Liver (tissue), 3 donors: ENCODE measurements around the gene LCE2A.

Source experiments
- ATF3 ChIP-seq: IDR thresholded peaks from 2 replicates; pipeline ENCODE4 v1.6.1; 2016; ENCODE audit warnings: antibody characterized with exemption
- CTCF ChIP-seq: fragments of 150-350 bp; IDR thresholded peaks from 2 replicates; pipeline ENCODE4 v1.5.1; 2017; ENCODE audit warnings: improper control_type of control experiment, low read depth, low read length; ENCODE audit not compliant: missing input control
- EGR1 ChIP-seq, 2 donors: IDR thresholded peaks; 2 replicates each; pipeline ENCODE4 v1.6.1; 2016 to 2018; ENCODE audit warnings: antibody characterized with exemption in 2 of 2, low read depth in 2 of 2
- FOXA1 ChIP-seq: IDR thresholded peaks from 2 replicates; pipeline ENCODE4 v1.6.1; 2016; ENCODE audit warnings: antibody characterized with exemption
- GABPA ChIP-seq, 2 donors: IDR thresholded peaks in 1 of 2; conservative IDR thresholded peaks in 1 of 2; 2 replicates each; pipeline ENCODE4 v1.6.1; 2016; ENCODE audit warnings: antibody characterized with exemption in 2 of 2, mild to moderate bottlenecking in 1 of 2, moderate library complexity in 1 of 2
- JUND ChIP-seq, 2 donors: IDR thresholded peaks; 2 replicates each; pipeline ENCODE4 v1.6.1; 2016; ENCODE audit warnings: antibody characterized with exemption in 2 of 2
- MAX ChIP-seq: IDR thresholded peaks from 2 replicates; pipeline ENCODE4 v1.6.1; 2016; ENCODE audit warnings: antibody characterized with exemption
- RAD21 ChIP-seq, 2 donors: IDR thresholded peaks; 2 replicates each; pipeline ENCODE4 v1.6.1; 2016; ENCODE audit warnings: antibody characterized with exemption in 2 of 2, mild to moderate bottlenecking in 2 of 2
- RXRA ChIP-seq, 2 donors: IDR thresholded peaks; 2 replicates each; pipeline ENCODE4 v1.6.1; 2017 to 2018; ENCODE audit warnings: antibody characterized with exemption in 2 of 2, mild to moderate bottlenecking in 1 of 2
- SP1 ChIP-seq: IDR thresholded peaks from 2 replicates; pipeline ENCODE4 v1.6.1; 2018; ENCODE audit warnings: antibody characterized with exemption, mild to moderate bottlenecking
- TAF1 ChIP-seq: conservative IDR thresholded peaks from 2 replicates; pipeline ENCODE4 v1.6.1; 2016; ENCODE audit warnings: antibody characterized with exemption, mild to moderate bottlenecking
- YY1 ChIP-seq: IDR thresholded peaks from 2 replicates; pipeline ENCODE4 v1.6.1; 2016; ENCODE audit warnings: antibody characterized with exemption, mild to moderate bottlenecking
- TF ChIP-seq, protein P1 (sequence below): IDR thresholded peaks from 2 replicates; pipeline ENCODE4 v1.6.1; 2016; ENCODE audit warnings: antibody characterized with exemption, mild to moderate bottlenecking
- donor health status: healthy.
- donor health status: healthy.

DNA sequence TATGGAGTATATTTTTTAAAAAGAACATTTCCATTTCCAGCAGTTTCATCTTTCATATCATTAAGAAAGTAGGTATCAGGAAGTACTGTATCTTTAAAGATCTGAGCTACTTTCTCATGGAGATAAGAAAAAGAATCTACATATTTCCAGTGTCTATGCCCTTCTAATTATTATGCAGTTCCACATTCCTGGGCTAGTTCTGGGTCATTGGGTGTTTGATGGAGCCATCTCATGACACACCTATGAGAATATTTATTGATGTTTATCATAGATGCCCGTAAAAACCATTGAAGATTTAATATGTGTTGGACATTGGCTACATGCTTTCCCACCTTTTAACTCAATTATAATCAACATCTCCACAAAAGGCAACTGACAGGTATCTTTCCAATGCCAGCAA is 30.8 kb downstream of the LCE2A start:
- TF ChIP-seq MAX, result no peak
- no peak for TF ChIP-seq CTCF
- TF ChIP-seq SP1, result no peak
- no peak for TF ChIP-seq GABPA (IDR thresholded peaks at IDR 0.05 in 1 of 2, conservative IDR thresholded peaks at IDR 0.05 in 1 of 2)
- no peak for TF ChIP-seq YY1
- no peak for TF ChIP-seq EGR1 (IDR thresholded peaks at IDR 0.05; ENCODE audit: low read depth in 2 of 2)
- TF ChIP-seq RAD21 (IDR thresholded peaks at IDR 0.05), result no peak
- no peak for TF ChIP-seq RXRA (IDR thresholded peaks at IDR 0.05)
- TF ChIP-seq TAF1, result no peak
- no peak for TF ChIP-seq JUND (IDR thresholded peaks at IDR 0.05)
- TF ChIP-seq ATF3, result no peak
- TF ChIP-seq, protein P1, sequence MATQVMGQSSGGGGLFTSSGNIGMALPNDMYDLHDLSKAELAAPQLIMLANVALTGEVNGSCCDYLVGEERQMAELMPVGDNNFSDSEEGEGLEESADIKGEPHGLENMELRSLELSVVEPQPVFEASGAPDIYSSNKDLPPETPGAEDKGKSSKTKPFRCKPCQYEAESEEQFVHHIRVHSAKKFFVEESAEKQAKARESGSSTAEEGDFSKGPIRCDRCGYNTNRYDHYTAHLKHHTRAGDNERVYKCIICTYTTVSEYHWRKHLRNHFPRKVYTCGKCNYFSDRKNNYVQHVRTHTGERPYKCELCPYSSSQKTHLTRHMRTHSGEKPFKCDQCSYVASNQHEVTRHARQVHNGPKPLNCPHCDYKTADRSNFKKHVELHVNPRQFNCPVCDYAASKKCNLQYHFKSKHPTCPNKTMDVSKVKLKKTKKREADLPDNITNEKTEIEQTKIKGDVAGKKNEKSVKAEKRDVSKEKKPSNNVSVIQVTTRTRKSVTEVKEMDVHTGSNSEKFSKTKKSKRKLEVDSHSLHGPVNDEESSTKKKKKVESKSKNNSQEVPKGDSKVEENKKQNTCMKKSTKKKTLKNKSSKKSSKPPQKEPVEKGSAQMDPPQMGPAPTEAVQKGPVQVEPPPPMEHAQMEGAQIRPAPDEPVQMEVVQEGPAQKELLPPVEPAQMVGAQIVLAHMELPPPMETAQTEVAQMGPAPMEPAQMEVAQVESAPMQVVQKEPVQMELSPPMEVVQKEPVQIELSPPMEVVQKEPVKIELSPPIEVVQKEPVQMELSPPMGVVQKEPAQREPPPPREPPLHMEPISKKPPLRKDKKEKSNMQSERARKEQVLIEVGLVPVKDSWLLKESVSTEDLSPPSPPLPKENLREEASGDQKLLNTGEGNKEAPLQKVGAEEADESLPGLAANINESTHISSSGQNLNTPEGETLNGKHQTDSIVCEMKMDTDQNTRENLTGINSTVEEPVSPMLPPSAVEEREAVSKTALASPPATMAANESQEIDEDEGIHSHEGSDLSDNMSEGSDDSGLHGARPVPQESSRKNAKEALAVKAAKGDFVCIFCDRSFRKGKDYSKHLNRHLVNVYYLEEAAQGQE, result no peak
- no peak for TF ChIP-seq FOXA1
